ENCODE results near the gene ZNF341.

The ZNF341 gene

GRCh38 chr20:33702861-33703260 lies 28.9 kb upstream of the ZNF341 start:
- DNase-seq (ENCODE audit: low read depth): no peak

DNA sequence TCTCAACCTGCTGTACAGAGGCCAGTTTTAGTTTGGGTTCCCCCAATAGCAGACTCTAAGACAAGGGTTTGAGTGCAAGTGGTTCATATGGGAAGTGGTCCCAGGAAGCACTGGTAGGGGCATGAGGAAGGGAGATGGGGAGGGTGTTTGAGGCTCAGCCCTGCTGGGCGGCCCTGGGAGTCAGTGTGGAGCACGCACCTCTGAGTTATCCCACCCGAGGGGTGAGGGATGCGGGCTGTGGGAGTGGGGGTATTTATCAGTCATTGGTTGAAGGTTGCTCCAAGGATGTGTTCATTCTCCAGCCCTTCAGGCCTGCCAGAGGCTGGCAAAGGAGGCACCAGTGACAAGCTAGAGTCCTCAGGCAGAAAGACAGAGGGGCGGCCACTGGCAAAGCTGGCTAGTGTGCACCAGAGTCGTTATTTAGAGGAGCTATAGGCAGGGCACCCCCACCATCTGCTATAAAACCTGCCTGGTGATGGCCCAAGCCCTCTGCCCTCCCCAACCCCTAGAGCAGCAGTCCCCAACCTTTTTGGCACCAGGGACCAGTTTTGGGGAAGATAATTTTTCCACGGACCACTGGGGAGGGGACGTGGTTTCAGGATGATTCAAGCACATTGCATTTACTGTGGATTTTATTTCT lies 28.2 kb upstream of the ZNF341 start:
- DNase-seq (ENCODE audit: low read depth): no peak

DNA sequence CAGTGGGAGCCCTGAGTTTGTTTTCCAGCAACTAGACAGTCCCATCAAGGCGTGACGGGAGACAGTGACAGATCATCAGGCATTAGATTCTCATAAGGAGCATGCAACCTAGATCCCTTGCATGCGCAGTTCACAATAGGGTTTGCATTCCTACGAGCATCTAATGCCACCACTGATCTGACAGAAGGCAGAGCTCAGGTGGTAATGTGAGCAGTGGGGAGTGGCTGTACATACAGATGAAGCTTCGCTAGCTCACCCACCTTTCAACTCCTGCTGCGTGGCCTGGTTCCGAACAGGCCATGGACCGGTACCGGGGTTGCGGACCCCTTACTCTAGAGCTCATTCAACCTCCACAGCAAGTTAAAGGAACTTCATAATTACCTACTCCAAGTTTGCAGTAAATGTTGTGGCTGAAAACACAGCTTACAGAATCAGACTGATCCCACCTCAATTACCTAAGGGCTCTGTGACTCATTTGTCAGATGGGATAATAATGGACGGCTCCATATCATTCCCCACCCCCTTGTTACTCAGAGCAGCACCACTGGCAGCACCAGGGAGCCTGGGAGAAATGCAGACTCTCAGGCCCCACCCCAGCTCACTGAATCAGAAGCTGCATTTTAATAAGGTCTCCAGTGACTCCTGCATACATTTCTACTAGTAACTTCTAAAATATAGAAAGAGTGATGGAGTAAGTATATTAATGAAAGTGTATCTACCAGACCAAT lies 27.4 kb upstream of the ZNF341 start:
- DNase-seq (ENCODE audit: low read depth): no peak

- DNase-seq (ENCODE audit: low read depth): no peak
These were observed 24.1 kb upstream of the ZNF341 start for GRCh38 chr20:33707668-33708067.

DNA sequence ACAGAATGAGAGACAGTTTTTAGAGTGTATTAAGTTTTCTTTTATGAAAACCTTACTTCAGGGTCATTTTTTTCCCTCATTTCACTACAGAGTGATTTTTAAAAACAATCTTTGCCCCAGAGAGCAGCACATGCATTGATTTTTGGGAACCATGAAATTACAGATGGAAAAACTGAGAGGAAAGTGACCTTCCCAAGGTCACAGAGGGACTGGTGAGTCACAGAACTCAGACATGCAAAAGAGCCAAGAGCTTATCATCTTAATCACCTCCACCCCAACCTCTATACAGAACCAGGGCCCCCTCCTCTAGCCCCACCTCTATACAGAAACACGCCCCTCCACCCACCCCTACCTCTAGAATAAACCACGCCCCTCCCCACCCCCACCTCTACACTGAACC lies 22.4 kb upstream of the ZNF341 start:
- DNase-seq (ENCODE audit: low read depth): no peak

DNA sequence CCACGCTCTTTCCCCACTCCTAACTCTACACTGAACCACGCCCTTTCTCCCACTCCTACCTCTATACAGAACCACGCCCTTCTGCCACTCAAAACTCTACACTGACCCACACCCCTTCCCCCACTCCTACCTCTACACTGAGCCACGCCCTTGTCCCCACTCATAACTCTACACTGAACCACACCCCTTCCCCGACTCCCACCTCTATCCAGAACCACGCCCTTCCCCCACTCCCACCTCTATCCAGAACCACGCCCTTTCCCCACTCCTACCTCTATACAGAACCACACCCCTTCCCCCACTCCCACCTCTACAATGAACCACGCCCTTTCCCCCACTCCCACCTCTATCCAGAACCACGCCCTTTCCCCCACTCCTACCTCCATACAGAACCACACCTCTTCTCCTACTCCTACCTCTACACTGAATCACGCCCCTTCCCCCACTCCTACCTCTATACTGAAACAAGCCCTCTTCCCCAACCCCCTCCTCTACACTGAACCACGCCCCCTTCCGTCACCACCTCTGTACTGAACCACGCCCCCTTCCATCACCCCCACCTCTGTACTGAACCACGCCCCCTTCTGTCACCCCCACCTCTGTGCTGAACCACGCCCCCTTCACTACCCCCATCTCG lies 21.8 kb upstream of the ZNF341 start:
- no peak for DNase-seq (ENCODE audit: low read depth)

DNA sequence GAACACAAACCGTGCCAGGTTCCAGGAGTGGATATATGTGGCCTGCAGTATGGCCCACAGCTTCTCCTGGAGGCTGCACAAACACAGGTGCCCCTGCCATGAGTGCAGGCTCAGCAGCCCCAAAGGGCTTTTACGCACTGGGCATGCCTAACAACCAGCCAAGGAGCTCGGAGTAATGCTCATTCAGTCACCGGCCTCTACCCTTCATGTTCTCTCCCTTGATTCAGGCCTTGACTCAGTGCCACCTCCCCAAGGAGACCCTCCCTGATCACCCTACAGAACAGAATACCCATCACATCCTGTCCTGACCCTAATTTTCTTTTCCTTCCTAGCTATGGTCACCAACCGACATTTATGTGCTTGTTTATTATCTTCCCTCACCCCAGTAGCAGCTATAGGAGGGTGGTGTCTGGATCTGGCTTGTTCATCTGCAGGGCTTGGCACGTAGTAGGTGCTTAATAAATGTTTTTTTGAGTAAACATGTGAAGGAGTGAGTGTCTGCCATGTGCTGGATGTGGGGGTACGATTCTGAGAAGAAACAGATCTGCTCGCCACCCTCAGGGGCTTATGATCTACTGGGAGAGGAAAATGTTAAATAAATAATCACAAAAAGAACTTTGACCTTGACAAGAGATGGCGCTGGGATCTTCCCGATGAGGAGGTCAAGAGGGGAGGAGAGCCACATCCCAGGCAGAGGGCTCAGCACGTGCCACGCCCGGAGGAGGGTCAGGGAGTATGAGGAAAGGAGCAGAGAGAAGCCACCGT lies 20.9 kb upstream of the ZNF341 start:
- DNase-seq (ENCODE audit: low read depth): no peak

DNA sequence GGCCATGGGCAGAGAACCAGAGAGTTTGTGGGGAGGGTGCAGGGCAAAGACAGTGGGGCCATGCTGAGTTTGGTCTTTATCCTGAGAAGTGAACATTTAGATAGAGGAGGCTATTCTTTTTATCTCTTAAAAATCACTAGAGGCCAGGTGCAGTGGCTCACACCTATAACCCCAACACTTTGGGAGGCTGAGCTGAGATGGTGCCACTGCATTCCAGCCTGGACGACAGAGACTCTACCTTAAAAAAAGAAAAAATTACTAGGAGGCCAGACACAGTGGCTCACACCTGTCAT lies 20.4 kb upstream of the ZNF341 start:
- no peak for DNase-seq (ENCODE audit: low read depth)

- DNase-seq (ENCODE audit: low read depth): no peak
These were observed 17.9 kb upstream of the ZNF341 start for GRCh38 chr20:33713865-33714367.

- DNase-seq (ENCODE audit: low read depth): no peak
These were observed 15.3 kb upstream of the ZNF341 start for GRCh38 chr20:33716498-33716897.

- DNase-seq (ENCODE audit: low read depth): no peak
These were observed 12.4 kb upstream of the ZNF341 start for GRCh38 chr20:33719277-33719988.

GRCh38 chr20:33719989-33720709 lies 11.6 kb upstream of the ZNF341 start, which contains the start of gene PXMP4:
TSS of gene PXMP4 (minus strand) at chr20:33720310. CDS start at chr20:33720207, 103 bp downstream.
- DNase-seq (ENCODE audit: low read depth): peak; percentile 99

DNA sequence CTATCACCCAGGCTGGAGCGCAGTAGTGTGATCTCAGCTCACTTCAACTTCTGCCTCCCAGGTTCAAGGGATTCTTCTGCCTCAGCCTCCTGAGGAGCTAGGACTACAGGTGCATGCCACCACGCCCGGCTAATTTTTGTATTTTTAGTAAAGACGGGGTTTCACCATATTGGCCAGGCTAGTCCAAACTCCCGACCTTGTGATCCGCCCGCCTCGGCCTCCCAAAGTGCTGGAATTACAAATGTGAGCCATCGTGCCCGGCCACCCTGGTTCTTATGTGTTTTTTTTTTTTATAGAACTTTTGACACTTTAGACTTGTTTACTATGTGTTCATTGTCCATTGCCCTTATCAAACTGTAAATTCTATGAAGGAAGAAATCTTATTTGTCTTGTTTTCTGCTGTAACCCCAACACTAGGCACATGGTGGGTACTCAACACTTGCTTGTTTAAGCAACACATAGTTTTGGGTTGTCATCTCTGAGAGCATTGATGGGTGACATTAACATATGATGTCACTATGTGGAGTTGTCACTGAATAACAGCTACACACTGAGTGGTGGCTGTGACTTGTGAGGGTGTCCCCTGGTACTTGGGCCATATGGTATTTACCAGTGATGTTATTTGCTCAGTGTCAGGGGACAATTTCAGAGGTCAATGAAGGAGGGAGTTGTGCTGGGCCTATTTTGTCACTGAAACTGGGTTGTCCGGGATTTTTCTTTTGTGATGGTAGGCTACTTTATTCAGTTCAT lies 10.2 kb upstream of the ZNF341 start:
- DNase-seq (ENCODE audit: low read depth): no peak

GRCh38 chr20:33724439-33725094 lies 7.2 kb upstream of the ZNF341 start:
- DNase-seq (ENCODE audit: low read depth): no peak

GRCh38 chr20:33725607-33726264 lies 6.1 kb upstream of the ZNF341 start:
- no peak for DNase-seq (ENCODE audit: low read depth)

DNA sequence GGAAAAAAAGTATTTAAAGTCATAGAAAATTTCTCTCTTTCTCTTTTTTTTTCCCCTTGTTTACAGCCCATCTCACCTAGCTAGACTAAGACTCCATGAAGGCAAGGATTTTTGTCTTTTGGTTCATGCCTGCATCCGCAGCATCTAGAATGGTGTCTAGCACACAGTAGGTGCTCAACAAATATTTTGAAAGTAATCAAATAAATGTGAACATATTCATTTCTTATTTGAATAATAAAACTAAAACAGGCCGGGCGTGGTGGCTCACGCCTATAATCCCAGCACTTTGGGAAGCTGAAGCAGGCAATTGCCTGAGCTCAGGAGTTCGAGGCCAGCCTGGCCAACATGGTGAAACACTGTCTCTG lies 4.7 kb upstream of the ZNF341 start:
- no peak for DNase-seq (ENCODE audit: low read depth)

GRCh38 chr20:33727806-33728205 lies 4.0 kb upstream of the ZNF341 start:
- no peak for DNase-seq (ENCODE audit: low read depth)

- no peak for DNase-seq (ENCODE audit: low read depth)
These were observed 3.3 kb upstream of the ZNF341 start for GRCh38 chr20:33728463-33728862.

DNA sequence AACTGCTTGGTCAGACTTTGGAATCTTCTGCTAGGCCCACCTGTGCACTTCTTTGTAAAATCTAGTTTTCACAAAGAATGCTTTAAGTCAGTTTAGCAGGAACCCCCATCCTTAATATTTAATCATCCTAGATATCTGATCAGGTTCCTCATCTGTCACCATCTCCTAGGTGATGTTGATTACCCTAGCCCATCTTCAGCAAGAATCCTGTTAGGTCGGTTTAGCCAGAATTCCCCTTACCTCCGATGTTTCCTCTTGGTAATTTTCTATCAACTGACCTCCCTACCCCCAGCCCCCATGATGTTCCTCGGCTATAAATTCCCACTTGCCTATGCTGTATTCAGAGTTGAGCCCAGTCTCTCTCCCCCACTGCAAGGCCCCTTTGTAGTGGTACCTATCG lies 2.7 kb upstream of the ZNF341 start:
- no peak for DNase-seq (ENCODE audit: low read depth)
